ENCODE data around the gene SPATA31E1.

DNA sequence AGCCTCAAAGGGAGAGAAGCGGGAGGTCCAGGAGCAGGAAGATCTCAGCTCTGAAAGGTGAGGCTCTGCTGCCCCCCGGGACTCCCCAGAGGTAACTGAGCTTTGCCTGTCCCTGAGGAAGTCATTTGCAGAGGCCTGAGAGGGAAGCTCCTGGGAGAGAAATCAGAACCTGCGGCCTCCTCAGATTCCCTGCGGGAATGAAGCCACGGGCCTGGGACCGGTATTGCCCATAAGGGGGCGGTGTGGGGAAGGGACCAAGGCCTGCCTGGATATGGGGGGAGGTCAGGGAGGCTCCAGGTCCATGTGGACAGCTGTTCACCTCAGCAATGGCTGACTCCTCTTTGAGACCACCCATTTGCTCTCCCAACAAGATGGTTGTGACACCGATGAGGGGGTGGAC is 1.3 kb downstream of the SPATA31E1 start:
- TF ChIP-seq POLR2A (IDR thresholded peaks at IDR 0.05) = no peak
- TF ChIP-seq, protein P1, sequence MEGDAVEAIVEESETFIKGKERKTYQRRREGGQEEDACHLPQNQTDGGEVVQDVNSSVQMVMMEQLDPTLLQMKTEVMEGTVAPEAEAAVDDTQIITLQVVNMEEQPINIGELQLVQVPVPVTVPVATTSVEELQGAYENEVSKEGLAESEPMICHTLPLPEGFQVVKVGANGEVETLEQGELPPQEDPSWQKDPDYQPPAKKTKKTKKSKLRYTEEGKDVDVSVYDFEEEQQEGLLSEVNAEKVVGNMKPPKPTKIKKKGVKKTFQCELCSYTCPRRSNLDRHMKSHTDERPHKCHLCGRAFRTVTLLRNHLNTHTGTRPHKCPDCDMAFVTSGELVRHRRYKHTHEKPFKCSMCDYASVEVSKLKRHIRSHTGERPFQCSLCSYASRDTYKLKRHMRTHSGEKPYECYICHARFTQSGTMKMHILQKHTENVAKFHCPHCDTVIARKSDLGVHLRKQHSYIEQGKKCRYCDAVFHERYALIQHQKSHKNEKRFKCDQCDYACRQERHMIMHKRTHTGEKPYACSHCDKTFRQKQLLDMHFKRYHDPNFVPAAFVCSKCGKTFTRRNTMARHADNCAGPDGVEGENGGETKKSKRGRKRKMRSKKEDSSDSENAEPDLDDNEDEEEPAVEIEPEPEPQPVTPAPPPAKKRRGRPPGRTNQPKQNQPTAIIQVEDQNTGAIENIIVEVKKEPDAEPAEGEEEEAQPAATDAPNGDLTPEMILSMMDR (IDR thresholded peaks at IDR 0.05) = no peak

Data from lower leg skin (tissue), 3 donors.